ENCODE measurements around the gene ADAT2. TPM values are rescaled to one million over a fixed set of nuclear protein-coding genes. Genes with fewer than 3 reads are reported as not detected.

Gene ADAT2
- total RNA-seq, 1 donor from 2014 or later: 5.3 TPM

- no peak for DNase-seq
Observed at GRCh38 chr6:143441680-143442545, 8.6 kb downstream of the ADAT2 start.

DNA sequence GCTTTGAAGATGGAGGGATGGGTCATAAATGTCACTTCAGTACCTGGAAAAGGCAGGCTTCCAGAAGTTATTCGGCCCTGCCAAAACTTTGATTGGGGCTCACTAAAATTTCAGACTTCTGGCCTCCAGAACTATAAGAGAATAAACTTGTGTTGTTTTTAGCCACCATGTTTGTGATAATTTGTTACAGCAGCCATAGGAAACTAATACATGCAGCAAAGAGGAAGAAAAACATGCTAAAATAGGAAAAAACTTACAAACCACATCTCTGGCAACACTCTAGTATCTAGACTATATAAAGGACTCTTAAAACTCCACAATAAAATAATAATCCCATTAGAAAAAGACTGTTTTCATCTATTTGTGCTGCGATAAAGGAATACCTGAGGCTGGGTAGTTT lies 9.5 kb downstream of the ADAT2 start:
- DNase-seq: no peak

- no peak for DNase-seq
Observed at GRCh38 chr6:143432588-143432987, 17.9 kb downstream of the ADAT2 start.

GRCh38 chr6:143431226-143431625 lies 19.3 kb downstream of the ADAT2 start:
- DNase-seq: no peak

- DNase-seq: no peak
Observed at GRCh38 chr6:143429970-143430369, 20.5 kb downstream of the ADAT2 start.

DNA sequence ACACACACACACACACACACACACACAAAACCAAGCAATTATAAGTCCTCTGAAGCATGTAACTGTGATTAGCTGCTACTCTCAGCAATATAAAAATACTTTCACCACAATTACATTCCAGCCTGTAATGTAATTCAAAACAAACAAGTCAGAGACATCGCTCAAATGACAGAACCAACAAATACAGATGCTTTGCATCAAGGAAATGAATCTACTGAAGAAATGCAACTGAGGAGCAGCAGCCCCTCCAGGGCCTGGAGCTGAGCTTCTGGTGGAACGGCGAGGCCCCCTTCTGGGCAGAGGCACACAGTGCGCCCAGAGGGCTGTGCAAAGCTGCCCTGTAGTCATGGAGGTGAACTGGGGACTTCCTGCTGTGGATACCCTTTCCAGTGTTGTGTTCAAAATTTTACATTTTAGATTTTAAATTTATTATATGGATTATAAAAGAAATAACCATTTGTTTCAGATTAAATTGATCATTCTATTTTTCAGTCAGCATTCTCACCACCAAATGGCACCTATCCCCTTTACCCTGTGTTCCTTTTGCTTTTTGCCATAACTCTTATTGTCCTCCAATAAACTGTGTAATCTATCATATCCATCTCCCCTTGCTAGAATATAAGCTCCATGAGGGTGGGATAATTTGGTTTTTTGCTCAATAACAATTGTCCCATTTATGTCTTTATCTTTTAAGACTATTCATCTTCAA lies 23.2 kb downstream of the ADAT2 start:
- DNase-seq: peak; percentile 61

DNA sequence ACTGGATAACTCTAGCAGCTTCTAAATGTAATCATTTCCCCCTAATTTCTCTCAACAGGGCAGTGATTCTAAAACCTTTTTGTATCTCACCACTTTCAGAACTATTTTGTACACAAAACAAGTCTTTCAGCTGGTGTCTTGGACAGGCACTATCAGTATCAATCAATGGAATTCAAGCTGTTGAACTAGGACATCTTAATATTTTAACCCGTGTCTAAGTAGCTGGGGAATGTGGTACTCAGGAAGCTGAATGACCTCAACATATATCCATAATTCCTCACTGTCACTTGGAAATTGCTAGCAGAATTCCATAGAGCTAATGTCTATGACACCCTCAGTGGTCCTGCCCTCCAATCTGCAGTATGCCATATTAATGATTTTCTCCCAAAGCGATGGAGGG lies 24.5 kb downstream of the ADAT2 start:
- DNase-seq: no peak

- no peak for DNase-seq
Observed at GRCh38 chr6:143419526-143419925, 31.0 kb downstream of the ADAT2 start.

- DNase-seq: no peak
Observed at GRCh38 chr6:143414769-143415168, 35.7 kb downstream of the ADAT2 start.

DNA sequence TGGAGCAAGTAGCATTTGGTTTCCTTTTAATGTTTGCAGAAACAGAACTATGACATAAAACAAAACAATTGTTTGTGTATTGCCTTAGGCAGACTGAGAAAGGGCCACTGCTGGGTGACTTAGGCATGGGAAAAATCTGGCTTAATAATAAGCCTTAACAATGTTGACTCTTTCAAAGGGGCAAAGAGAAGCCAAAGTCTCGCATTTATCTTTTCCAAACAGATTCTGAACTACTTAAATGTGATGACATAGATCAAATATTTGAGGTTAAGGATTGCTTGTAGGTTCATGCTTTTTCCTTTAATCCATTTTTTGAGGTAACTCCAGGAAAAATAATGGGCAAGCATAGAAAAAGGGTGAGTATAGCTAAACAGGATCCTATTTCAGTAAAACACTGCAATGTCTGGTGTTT lies 39.6 kb downstream of the ADAT2 start:
- no peak for DNase-seq

GRCh38 chr6:143408787-143409162 lies 41.7 kb downstream of the ADAT2 start:
- no peak for DNase-seq

DNA sequence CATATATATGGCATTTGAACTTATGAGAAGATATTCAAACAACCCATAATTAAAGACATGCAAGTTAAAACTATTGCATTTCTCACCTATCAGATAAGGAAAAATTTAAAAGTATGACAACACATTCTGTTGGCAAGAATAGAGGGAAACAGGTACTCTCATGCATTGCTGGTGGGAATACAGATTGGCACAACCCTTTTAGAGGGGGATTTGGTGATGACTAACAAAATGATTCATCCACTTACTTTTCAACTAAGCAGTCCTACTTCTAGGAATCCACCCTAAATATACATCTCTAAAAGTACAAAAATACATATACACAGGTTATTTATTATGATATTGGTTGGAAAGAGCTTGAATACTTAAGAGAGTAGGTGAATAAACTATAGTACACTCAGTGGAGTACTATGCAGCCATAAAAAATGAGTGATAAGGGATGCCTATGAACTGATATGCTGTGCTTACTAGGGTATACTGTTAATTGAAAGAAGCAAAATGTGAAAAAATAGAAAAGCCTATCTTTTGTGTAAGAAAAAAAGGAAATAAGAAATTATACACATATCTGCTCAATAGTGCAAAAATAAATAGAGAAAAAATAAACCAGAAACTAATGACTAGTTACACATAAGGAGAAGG lies 42.2 kb downstream of the ADAT2 start:
- no peak for DNase-seq

DNA sequence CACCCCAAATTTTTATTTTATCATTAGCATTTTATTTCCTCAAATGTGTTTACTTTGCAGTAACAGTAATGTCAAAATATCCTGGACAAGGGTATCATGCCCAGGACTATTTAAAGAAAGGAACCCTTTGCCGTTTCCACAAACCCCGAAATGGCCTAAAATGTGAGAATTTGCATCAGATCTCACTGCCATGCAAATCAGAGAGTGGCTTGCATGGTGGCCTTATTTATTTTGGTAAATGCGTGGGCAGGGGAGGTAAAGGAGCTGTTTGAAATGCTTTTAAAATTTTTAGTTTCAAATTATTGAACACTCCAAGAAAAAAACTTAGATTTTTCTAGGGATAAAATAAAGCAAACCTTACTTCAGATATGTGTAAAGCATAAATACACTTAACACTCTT lies 43.8 kb downstream of the ADAT2 start:
- no peak for DNase-seq

GRCh38 chr6:143405373-143406154 lies 44.9 kb downstream of the ADAT2 start:
- no peak for DNase-seq

DNA sequence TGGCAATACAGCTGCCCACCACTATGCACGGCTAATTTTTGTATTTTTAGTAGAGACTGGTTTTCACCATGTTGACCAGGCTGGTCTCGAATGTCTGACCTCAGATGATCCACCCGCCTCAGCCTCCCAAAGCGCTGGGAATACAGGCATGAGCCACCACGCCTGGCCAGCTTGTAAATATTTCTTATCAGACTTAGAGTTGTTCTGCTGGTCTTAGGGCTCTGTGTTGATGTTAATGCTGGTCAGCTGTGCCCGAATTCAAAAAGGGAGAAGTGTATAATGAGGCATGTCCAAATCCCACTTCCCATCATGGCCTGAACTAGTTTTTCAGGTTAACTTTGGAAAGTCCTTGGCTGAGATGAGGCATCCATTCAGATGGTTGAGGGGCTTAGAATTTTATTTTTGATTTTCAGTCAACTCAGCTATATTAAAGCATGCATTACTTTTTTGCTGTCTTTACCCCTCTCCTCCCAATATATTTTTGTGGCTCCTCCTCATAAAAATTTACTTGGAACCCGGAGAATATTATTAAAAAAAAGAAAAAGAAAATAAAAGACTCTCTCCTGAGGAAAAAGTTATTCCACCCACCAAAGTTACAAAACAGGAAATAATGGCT lies 47.7 kb downstream of the ADAT2 start:
- DNase-seq: no peak

GRCh38 chr6:143401636-143402370 lies 48.7 kb downstream of the ADAT2 start:
- no peak for DNase-seq

- DNase-seq: no peak
Observed at GRCh38 chr6:143401068-143401446, 49.4 kb downstream of the ADAT2 start.

DNA sequence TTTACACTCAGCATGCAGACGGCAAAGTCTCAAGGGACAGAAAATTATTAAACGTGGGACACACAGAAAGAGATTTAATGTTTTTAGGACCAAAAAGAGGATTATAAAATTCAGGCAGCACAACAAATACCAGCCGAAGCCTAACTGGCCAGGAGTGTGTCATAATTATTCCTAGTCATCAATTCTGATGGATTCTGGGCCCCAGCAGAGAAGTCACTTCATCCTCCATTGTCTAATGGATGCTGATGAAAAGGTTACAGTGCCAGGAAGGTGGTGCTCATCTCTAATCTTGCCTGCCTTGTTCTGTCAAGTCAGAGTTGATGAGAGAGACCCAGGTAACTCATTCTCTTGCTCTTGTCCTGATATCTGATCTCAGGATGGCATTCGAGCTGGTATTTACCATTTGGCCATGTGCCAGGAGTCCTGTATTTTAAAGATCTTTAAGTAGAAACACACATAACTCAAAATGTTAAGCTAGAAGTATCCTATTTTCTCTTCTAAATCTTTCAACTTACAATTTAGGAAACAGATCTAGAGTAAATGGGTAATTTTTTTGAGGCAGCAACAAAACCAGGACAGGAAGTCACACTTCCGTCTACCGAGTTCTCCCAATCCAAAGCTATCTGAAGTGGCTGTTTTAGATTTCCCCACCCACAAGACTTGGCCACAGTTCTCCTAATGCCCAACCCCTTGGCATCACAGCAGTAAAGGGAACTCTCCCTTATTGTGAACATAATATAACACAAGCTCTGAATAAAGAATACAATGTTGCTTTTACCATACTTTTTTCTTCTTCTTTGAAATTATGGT lies 50.0 kb downstream of the ADAT2 start:
- DNase-seq: no peak

DNA sequence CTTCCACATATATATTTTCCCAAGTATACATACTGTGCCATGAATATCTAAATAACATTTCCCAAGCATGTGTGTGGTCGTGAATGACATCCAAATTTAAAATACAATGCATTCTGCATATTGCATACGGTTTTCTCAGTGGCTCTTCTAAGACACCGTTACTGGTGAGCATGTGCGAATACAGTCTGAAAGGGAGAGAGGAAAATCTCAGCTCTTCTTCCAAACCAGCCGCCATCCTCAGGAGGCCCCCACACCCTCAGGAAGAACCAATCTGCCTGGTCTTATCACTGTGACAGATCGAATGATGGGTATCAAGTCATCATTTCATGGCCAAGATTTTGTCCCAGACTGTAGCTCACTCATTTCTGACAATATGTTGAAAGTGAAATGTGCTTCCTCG lies 50.7 kb downstream of the ADAT2 start:
- no peak for DNase-seq

DNA sequence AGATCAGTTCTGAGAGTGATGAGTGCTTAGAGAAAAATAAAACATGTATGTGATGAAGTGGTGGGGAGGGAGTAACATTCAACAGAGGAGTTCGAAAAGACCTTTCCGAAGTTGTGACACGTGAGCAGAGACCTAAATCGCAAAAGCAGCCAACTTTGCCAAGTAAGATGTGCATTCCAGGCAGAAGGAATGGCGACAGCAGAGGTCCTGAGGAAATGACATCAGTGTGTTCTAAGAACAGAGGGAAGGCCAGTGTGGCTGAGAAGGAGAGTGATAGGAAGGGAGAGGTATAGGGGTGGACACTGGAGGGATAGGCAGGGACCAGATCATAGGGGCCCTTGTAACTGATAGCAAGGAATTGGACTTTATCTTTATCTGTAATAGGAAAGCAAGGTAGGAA lies 51.3 kb downstream of the ADAT2 start:
- DNase-seq: no peak

Data from occipital lobe (tissue), 2 donors.